CD4-positive, alpha-beta T cell (primary cell): ENCODE data around the gene KRT1. TPM values are rescaled to one million over a fixed set of nuclear protein-coding genes. Genes with fewer than 3 reads are reported as not detected.
A peak's percentile ranks its signal among the peaks of the same experiment; 100 is the strongest.
"Not testable (repeated sequence)": the region's sequence is repeated elsewhere in the genome, so short reads cannot be mapped to it uniquely, and the experiment has no call there.

Source experiments
- ATAC-seq: fragments of 200-7000 bp; cut with Tn5 transposase; one replicate; pipeline ENCODE4 v1.10.0; 2022; ENCODE audit warnings: mild to moderate bottlenecking; ENCODE audit not compliant: poor library complexity
- CTCF ChIA-PET: fragments of 350-600 bp; sonication (Branson Sonifier 250); formaldehyde crosslinking; loops from one replicate; lab custom pipeline; 2021; ENCODE audit warnings: antibody characterized with exemption, inconsistent platforms; lab: Charles Lee
- POLR2A ChIA-PET: fragments of 350-600 bp; sonication (Branson Sonifier 250); formaldehyde crosslinking; loops from one replicate; lab custom pipeline; 2021; ENCODE audit warnings: antibody characterized with exemption, inconsistent platforms; lab: Charles Lee
- DNase-seq, 14 experiments: peaks; one replicate each; pipeline ENCODE4 v3.0.0-alpha.2; 2013 to 2020; ENCODE audit warnings: mixed read lengths in 2 of 14
- H3K27ac ChIP-seq, 2 donors: one replicate each; pipeline versions ENCODE4 v1.5.1 to v1.7.0; 2013; ENCODE audit warnings: low read length in 2 of 2, low read depth in 1 of 2, mild to moderate bottlenecking in 1 of 2
- H3K27me3 ChIP-seq, 2 experiments: 1 replicate in 1 of 2; 2 replicates in 1 of 2; pipeline versions ENCODE4 v1.6.1 to v1.7.0; 2013; ENCODE audit warnings: low read length in 2 of 2, control low read depth in 1 of 2, mild to moderate bottlenecking in 1 of 2, moderate library complexity in 1 of 2; ENCODE audit not compliant: insufficient read depth in 2 of 2, control insufficient read depth in 1 of 2
- H3K36me3 ChIP-seq: one replicate; pipeline ENCODE4 v1.6.1; 2013; ENCODE audit warnings: low read length, control low read depth; ENCODE audit not compliant: insufficient read depth
- H3K4me1 ChIP-seq: one replicate; pipeline ENCODE4 v1.6.1; 2013; ENCODE audit warnings: low read length, control low read depth; ENCODE audit not compliant: insufficient read depth
- H3K4me3 ChIP-seq: one replicate; pipeline ENCODE4 v1.5.1; 2013; ENCODE audit warnings: mild to moderate bottlenecking, low read length, moderate library complexity
- H3K9me3 ChIP-seq, 2 experiments: 1 replicate in 1 of 2; 2 replicates in 1 of 2; pipeline versions ENCODE4 v1.6.1 to v1.7.0; 2013; ENCODE audit warnings: low read length in 2 of 2, mild to moderate bottlenecking in 2 of 2, control low read depth in 1 of 2, moderate library complexity in 1 of 2; ENCODE audit not compliant: control insufficient read depth in 1 of 2, insufficient read depth in 1 of 2
- H3K27ac Mint-ChIP-seq: one replicate; pipeline ENCODE4 v1.8.0; 2020; ENCODE audit warnings: mixed read lengths
- H3K27me3 Mint-ChIP-seq: one replicate; pipeline ENCODE4 v1.8.0; 2021; ENCODE audit warnings: mixed read lengths
- H3K36me3 Mint-ChIP-seq: one replicate; pipeline ENCODE4 v1.8.0; 2021; ENCODE audit warnings: low read depth, mixed read lengths
- H3K4me1 Mint-ChIP-seq: one replicate; pipeline ENCODE4 v1.8.0; 2021; ENCODE audit warnings: low read depth, mixed read lengths
- H3K4me3 Mint-ChIP-seq: one replicate; pipeline ENCODE4 v1.8.0; 2020; ENCODE audit warnings: mild to moderate bottlenecking, mixed read lengths
- H3K9me3 Mint-ChIP-seq: one replicate; pipeline ENCODE4 v1.8.0; 2020; ENCODE audit warnings: mixed read lengths
- intact Hi-C, 2 experiments: fragments of 100-400 bp; cut with DNase I in 1 of 2; cut with micrococcal nuclease in 1 of 2; formaldehyde crosslinking; loops; one replicate each; pipeline versions ENCODE4 v1.15.1 to v1.9.0; 2023 to 2025; cut with DNase I, micrococcal nuclease
- total RNA-seq, 174 experiments: library from RNA in 2 of 174; stranded (reverse) in 2 of 174; gene quantifications; one replicate each; pipeline ENCODE4 v1.2.3 and lab custom pipeline; 2021 to 2026
- TF ChIP-seq, protein P1 (sequence below): fragments of 200-600 bp; IDR thresholded peaks from one replicate; pipeline ENCODE4 v1.8.0; 2022; ENCODE audit warnings: antibody characterized with exemption, mild to moderate bottlenecking

KRT1 gene
- total RNA-seq, 2 experiments from 2014 or later: 3.9 to 4.0 TPM

DNA sequence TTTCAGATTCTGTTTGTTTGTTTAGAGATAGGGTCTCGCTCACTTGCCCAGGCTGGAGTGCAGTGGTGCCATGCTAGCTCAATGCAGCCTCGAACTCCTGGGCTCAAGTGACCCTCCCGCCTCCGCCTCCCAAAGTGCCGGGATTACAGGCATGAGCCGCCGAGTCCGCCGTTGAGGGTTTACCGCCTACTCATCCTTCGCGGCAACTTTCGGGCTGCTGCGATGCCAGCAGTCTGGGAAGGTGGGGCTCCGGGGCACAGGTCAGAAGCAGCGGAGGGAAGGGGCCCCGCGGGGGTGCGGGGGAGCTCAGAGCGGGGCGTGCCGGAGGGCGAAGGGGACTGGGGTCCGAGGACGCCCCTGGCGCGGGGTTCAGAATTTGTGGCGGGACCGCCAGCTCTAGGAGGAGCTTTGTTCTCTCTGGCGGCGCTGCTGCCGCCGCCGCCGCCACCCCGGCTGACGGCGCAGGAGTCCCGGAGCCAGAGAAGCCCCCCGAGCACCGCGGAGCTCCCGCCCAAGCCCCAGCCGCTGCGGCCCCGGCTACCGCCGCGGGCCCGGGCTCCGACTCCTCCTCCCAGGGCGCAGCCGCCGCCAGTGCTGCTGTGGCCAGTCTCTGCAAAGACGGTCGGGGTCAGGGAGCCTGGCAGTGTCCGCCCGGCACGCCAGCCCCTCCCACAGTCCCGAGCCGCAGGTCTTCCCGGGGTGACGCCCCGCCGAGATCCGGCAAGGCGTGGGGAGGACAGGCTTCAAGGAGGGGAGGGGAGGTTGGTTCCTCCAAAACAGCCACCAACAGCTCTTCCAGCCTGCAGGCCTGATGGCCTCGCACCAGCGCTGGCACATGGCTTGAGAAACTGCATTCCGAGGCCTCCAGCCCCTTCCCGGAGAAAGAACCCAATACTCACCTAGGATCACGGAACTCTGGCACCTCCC is 34.0 kb upstream of the KRT1 start:
- peaks cover 20 to 22% of the 10 kb centered on the region in 2 experiments for H3K27me3 ChIP-seq
- peak; percentile 75 for ATAC-seq
- H3K36me3 ChIP-seq: no peaks in the 10 kb centered on the region
- Mint-ChIP-seq H3K36me3 (no peaks in the 10 kb centered on the region), H3K4me1 (peaks cover 38% of the 10 kb centered on the region), H3K27ac (peak overlapping the region; percentile 57), H3K9me3 (no peaks in the 10 kb centered on the region), H3K4me3 (peak overlapping the region; percentile 80), H3K27me3 (peaks cover 45% of the 10 kb centered on the region)
- H3K9me3 ChIP-seq: peaks cover 0 to 14% of the 10 kb centered on the region in 2 experiments
- peaks cover 9% of the 10 kb centered on the region for H3K4me1 ChIP-seq
- DNase-seq: peak in 9 of 14 experiments; percentile 5 to 44 (median 24)
- ChIA-PET CTCF (interaction anchor here (0.6 kb wide), 1 partner anchor 169 kb away, joined by 3 read pairs; no protein-coding TSS in a partner anchor), POLR2A (interaction anchor here (0.9 to 1.5 kb wide), 2 partner anchors 80 to 104 kb away, joined by 3 to 6 read pairs; no protein-coding TSS in a partner anchor)
- intact Hi-C loops: no loop called here
- H3K27ac ChIP-seq: no peak overlapping the region
- H3K4me3 ChIP-seq: peak overlapping the region; percentile 42
- TF ChIP-seq, protein P1, sequence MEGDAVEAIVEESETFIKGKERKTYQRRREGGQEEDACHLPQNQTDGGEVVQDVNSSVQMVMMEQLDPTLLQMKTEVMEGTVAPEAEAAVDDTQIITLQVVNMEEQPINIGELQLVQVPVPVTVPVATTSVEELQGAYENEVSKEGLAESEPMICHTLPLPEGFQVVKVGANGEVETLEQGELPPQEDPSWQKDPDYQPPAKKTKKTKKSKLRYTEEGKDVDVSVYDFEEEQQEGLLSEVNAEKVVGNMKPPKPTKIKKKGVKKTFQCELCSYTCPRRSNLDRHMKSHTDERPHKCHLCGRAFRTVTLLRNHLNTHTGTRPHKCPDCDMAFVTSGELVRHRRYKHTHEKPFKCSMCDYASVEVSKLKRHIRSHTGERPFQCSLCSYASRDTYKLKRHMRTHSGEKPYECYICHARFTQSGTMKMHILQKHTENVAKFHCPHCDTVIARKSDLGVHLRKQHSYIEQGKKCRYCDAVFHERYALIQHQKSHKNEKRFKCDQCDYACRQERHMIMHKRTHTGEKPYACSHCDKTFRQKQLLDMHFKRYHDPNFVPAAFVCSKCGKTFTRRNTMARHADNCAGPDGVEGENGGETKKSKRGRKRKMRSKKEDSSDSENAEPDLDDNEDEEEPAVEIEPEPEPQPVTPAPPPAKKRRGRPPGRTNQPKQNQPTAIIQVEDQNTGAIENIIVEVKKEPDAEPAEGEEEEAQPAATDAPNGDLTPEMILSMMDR: no peak

DNA sequence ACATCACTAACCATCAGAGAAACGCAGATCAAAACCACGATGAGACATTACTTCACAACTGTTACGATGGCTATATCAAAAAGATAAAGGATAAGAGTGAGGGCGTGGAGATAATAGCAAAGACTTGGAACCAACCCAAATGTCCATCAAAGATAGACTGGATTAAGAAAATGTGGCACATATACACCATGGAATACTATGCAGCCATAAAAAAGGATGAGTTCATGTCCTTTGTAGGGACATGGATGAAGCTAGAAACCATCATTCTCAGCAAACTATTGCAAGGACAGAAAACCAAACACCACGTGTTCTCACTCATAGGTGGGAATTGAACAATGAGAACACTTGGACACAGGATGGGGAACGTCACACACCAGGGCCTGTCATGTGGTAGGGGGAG is 31.9 kb upstream of the KRT1 start:
- H3K36me3 ChIP-seq, DNase-seq, H3K36me3 Mint-ChIP-seq, intact Hi-C loops, H3K4me3 Mint-ChIP-seq, H3K27ac ChIP-seq, H3K9me3 Mint-ChIP-seq, CTCF ChIA-PET, H3K4me3 ChIP-seq, ATAC-seq, POLR2A ChIA-PET, H3K27ac Mint-ChIP-seq: not testable (repeated sequence)
- H3K4me1 ChIP-seq: peaks cover 22% of the 10 kb centered on the region
- Mint-ChIP-seq H3K4me1 (peaks cover 59% of the 10 kb centered on the region), H3K27me3 (peaks cover 42% of the 10 kb centered on the region)
- peaks cover 0 to 14% of the 10 kb centered on the region in 2 experiments for H3K9me3 ChIP-seq
- H3K27me3 ChIP-seq: peaks cover 20 to 22% of the 10 kb centered on the region in 2 experiments

DNA sequence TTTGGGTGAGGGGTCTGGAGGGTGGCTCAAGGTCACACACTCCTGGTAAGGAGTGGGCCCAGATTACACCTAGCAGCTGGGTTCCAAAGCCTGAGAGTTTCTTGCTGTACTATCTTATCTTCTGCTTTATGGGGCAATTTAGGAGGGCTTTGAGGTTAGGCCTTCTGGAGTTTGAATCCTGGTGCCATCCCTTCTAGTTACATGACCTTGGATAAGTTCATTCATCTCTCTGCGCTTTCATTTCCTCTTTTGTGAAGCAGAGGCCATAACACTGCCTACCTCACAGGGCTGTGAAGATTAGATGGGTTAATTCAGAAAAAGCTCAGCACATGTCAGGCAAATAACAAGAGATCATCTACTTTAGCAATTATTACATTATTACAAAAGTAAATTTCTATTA is 30.5 kb upstream of the KRT1 start:
- Histone ChIP-seq H3K27ac (no peak overlapping the region), H3K36me3 (no peaks in the 10 kb centered on the region), H3K27me3 (peaks cover 20 to 22% of the 10 kb centered on the region in 2 experiments), H3K4me3 (no peak overlapping the region), H3K4me1 (peaks cover 22% of the 10 kb centered on the region), H3K9me3 (peaks cover 0 to 14% of the 10 kb centered on the region in 2 experiments)
- no peaks in the 10 kb centered on the region for H3K9me3 Mint-ChIP-seq
- no peak for ATAC-seq
- no peak overlapping the region for H3K4me3 Mint-ChIP-seq
- no peaks in the 10 kb centered on the region for H3K36me3 Mint-ChIP-seq
- ChIA-PET POLR2A (interaction anchor here (0.6 kb wide), 1 partner anchor 1606 kb away, joined by 3 read pairs; no protein-coding TSS in a partner anchor), CTCF (no interaction called here)
- TF ChIP-seq, protein P1: no peak
- H3K27ac Mint-ChIP-seq: no peak overlapping the region
- no peak for DNase-seq
- peaks cover 64% of the 10 kb centered on the region for H3K4me1 Mint-ChIP-seq
- H3K27me3 Mint-ChIP-seq: peaks cover 32% of the 10 kb centered on the region
- intact Hi-C loops: no loop called here
